ENCODE results near the gene NLRC5. TPM values are rescaled to one million over a fixed set of nuclear protein-coding genes. Genes with fewer than 3 reads are reported as not detected.
"Not testable (repeated sequence)": the region's sequence is repeated elsewhere in the genome, so short reads cannot be mapped to it uniquely, and the experiment has no call there.

NLRC5 gene
- total RNA-seq, 2 experiments from 2014 or later: 199 to 305 TPM

DNA sequence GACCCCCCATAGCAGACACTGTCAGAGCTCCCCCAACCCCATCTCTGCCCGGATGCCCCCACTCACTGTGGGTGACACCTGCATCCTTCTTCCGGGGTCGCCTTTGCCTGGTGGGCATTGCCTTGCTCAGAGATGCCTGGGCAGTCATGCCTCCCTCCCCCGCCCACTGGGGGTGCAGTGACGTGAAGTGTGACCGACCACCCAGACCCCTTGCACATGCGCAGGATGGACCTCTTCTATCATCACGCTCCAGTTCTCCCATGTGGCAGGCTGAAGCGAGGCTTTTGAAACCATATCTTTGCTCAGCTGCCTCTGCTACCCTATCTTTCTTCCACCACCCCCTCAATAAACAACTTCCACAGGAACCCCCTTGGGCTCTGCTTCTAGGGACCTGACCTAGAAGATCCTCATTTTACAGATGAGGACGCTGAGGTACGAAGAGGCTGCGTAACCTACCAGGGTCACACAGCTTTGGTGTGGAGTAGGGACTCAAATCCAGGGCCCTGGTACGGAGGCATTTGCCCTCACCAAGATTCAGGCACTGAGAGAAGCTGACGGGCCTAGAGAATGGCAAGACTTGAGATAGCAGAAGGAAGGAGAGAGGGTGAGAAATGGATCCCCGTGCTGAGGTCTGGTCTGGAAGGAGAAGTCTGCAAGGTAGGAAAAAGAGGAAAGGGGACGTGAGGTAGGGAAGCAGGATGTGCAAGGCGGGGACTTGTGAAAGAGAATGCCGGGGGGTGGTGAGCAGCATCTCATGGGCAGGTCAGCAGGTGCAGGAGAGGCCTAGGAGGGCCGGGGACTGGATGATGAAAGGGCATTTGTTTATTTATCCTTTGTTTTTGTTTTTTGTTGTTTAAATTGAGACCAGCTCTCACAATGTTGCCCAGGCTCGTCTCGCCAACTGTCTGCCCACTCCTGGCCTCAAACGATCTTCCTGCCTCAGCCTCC lies 14.4 kb downstream of the NLRC5 start:
- no peak for TF ChIP-seq CTCF (conservative IDR thresholded peaks at IDR 0.05; ENCODE audit: low read length)
- no peak for TF ChIP-seq EZH2phosphoT487 (IDR thresholded peaks at IDR 0.05; ENCODE audit: borderline replicate concordance, low read depth, low read length)
- Histone ChIP-seq H3K4me2 (ENCODE audit: low read length) (peak overlapping the region; percentile 67), H3K27ac (ENCODE audit: low read depth, low read length, poor library complexity, severe bottlenecking) (peak overlapping the region; percentile 74), H3K36me3 (ENCODE audit: insufficient read depth, low read length) (peaks cover 39% of the 10 kb centered on the region), H3K79me2 (ENCODE audit: insufficient read depth, low read depth, low read length) (peaks cover 83% of the 10 kb centered on the region), H4K20me1 (ENCODE audit: insufficient read depth, low read length) (no peaks in the 10 kb centered on the region), H2AFZ (ENCODE audit: low read length) (peak overlapping the region; percentile 13; the same call in 1 of the 2 replicates), H3K4me3 (ENCODE audit: low read depth, low read length, poor library complexity, severe bottlenecking) (peak overlapping the region; percentile 43), H3K4me1 (ENCODE audit: insufficient read depth, low read length, poor library complexity, severe bottlenecking) (peaks cover 76% of the 10 kb centered on the region), H3K9me2 (ENCODE audit: insufficient read depth, low read length) (no peaks in the 10 kb centered on the region), H3K9me3 (ENCODE audit: low read length) (no peaks in the 10 kb centered on the region)
- peak; percentile 76 for DNase-seq (ENCODE audit: low spot score)
- POLR2A ChIA-PET: interaction anchor here (0.6 to 2.7 kb wide), 7 partner anchors 8 to 135 kb away, joined by 3 to 23 read pairs (median 3); no protein-coding TSS in a partner anchor
- CTCF ChIA-PET (ENCODE audit: unreplicated experiment): no interaction called here
- intact Hi-C loops (cut with micrococcal nuclease; ENCODE audit: unreplicated experiment): loop anchor here (1.0 kb wide), 2 partner anchors 14 to 36 kb away; partner anchors contain the start of gene NLRC5
- BruUV-seq (replicated peaks): no TSS peak

- H3K27ac ChIP-seq (ENCODE audit: low read depth, low read length, poor library complexity, severe bottlenecking): peak overlapping the region; percentile 74
- peak overlapping the region; percentile 43 for H3K4me3 ChIP-seq (ENCODE audit: low read depth, low read length, poor library complexity, severe bottlenecking)
- H3K36me3 ChIP-seq (ENCODE audit: insufficient read depth, low read length): peaks cover 42% of the 10 kb centered on the region
- POLR2A ChIA-PET: interaction anchor here (0.6 to 2.7 kb wide), 10 partner anchors 9 to 136 kb away, joined by 3 to 23 read pairs (median 3); no protein-coding TSS in a partner anchor
- no peak for DNase-seq (ENCODE audit: low spot score)
- no TSS peak for BruUV-seq (replicated peaks)
- TF ChIP-seq CTCF (conservative IDR thresholded peaks at IDR 0.05; ENCODE audit: low read length) (no peak), EZH2phosphoT487 (IDR thresholded peaks at IDR 0.05; ENCODE audit: borderline replicate concordance, low read depth, low read length) (no peak)
- intact Hi-C loops (cut with micrococcal nuclease; ENCODE audit: unreplicated experiment): no loop called here
- H4K20me1 ChIP-seq (ENCODE audit: insufficient read depth, low read length): no peaks in the 10 kb centered on the region
- no peak overlapping the region; the same call in 1 of the 2 replicates for H2AFZ ChIP-seq (ENCODE audit: low read length)
- CTCF ChIA-PET (ENCODE audit: unreplicated experiment): interaction anchor here (0.5 kb wide), 1 partner anchor 37 kb away, joined by 4 read pairs; no protein-coding TSS in a partner anchor
- peak overlapping the region; percentile 67 for H3K4me2 ChIP-seq (ENCODE audit: low read length)
- peaks cover 72% of the 10 kb centered on the region for H3K4me1 ChIP-seq (ENCODE audit: insufficient read depth, low read length, poor library complexity, severe bottlenecking)
- H3K9me3 ChIP-seq (ENCODE audit: low read length): no peaks in the 10 kb centered on the region
- H3K9me2 ChIP-seq (ENCODE audit: insufficient read depth, low read length): no peaks in the 10 kb centered on the region
- H3K79me2 ChIP-seq (ENCODE audit: insufficient read depth, low read depth, low read length): peaks cover 83% of the 10 kb centered on the region
Measured at GRCh38 chr16:57004387-57005250, 15.3 kb downstream of the NLRC5 start.

- H3K79me2 ChIP-seq (ENCODE audit: insufficient read depth, low read depth, low read length): peaks cover 83% of the 10 kb centered on the region
- H3K4me2 ChIP-seq (ENCODE audit: low read length): peak overlapping the region; percentile 67
- H3K9me2 ChIP-seq (ENCODE audit: insufficient read depth, low read length); intact Hi-C loops (cut with micrococcal nuclease; ENCODE audit: unreplicated experiment); H3K9me3 ChIP-seq (ENCODE audit: low read length); BruUV-seq (replicated peaks); H4K20me1 ChIP-seq (ENCODE audit: insufficient read depth, low read length); H2AFZ ChIP-seq (ENCODE audit: low read length); DNase-seq (ENCODE audit: low spot score): not testable (repeated sequence)
- CTCF ChIA-PET (ENCODE audit: unreplicated experiment): interaction anchor here (0.9 kb wide), 1 partner anchor 39 kb away, joined by 3 read pairs; no protein-coding TSS in a partner anchor
- H3K4me1 ChIP-seq (ENCODE audit: insufficient read depth, low read length, poor library complexity, severe bottlenecking): peaks cover 72% of the 10 kb centered on the region
- POLR2A ChIA-PET: interaction anchor here (0.6 to 2.7 kb wide), 7 partner anchors 21 to 35 kb away, joined by 3 to 23 read pairs (median 3); no protein-coding TSS in a partner anchor
- peak overlapping the region; percentile 74 for H3K27ac ChIP-seq (ENCODE audit: low read depth, low read length, poor library complexity, severe bottlenecking)
- H3K36me3 ChIP-seq (ENCODE audit: insufficient read depth, low read length): peaks cover 45% of the 10 kb centered on the region
- peak overlapping the region; percentile 43 for H3K4me3 ChIP-seq (ENCODE audit: low read depth, low read length, poor library complexity, severe bottlenecking)
Measured at GRCh38 chr16:57005597-57005996, 16.2 kb downstream of the NLRC5 start.
